Measurements from ENCODE around the gene EPYC.

EPYC gene

GRCh38 chr12:91004872-91005271 is at the start of gene EPYC:
Gene EPYC, minus strand, starts transcription at chr12:91004972. Its CDS starts 2,407 bp downstream, at chr12:91002565.
- DNase-seq (ENCODE audit: low read depth) = no peak

- no peak for DNase-seq (ENCODE audit: low read depth)
These were observed 49.4 kb upstream of the EPYC start for GRCh38 chr12:91053951-91054715.

- no peak for DNase-seq (ENCODE audit: low read depth)
These were observed 47.3 kb upstream of the EPYC start for GRCh38 chr12:91052026-91052425.

- DNase-seq (ENCODE audit: low read depth) = no peak
These were observed 39.8 kb upstream of the EPYC start for GRCh38 chr12:91044586-91044985.

GRCh38 chr12:91043408-91043807 is 38.6 kb upstream of the EPYC start:
- no peak for DNase-seq (ENCODE audit: low read depth)

- DNase-seq (ENCODE audit: low read depth) = no peak
These were observed 35.5 kb upstream of the EPYC start for GRCh38 chr12:91040096-91040755.

- DNase-seq (ENCODE audit: low read depth) = no peak
These were observed 32.5 kb upstream of the EPYC start for GRCh38 chr12:91037276-91037675.

- DNase-seq (ENCODE audit: low read depth) = no peak
These were observed 28.5 kb upstream of the EPYC start for GRCh38 chr12:91033251-91033650.

- DNase-seq (ENCODE audit: low read depth) = no peak
These were observed 18.7 kb upstream of the EPYC start for GRCh38 chr12:91023326-91024004.

GRCh38 chr12:91021076-91021475 is 16.3 kb upstream of the EPYC start:
- no peak for DNase-seq (ENCODE audit: low read depth)

GRCh38 chr12:91019455-91019854 is 14.7 kb upstream of the EPYC start:
- no peak for DNase-seq (ENCODE audit: low read depth)

GRCh38 chr12:91017511-91018263 is 12.9 kb upstream of the EPYC start:
- no peak for DNase-seq (ENCODE audit: low read depth)

GRCh38 chr12:91017043-91017442 is 12.3 kb upstream of the EPYC start:
- no peak for DNase-seq (ENCODE audit: low read depth)

GRCh38 chr12:91009319-91009950 is 4.7 kb upstream of the EPYC start:
- DNase-seq (ENCODE audit: low read depth) = no peak

GRCh38 chr12:91007531-91008290 is 2.9 kb upstream of the EPYC start:
- DNase-seq (ENCODE audit: low read depth) = no peak

- no peak for DNase-seq (ENCODE audit: low read depth)
These were observed 1.0 kb downstream of the EPYC start for GRCh38 chr12:91003737-91004136.

GRCh38 chr12:91001306-91001705 is 3.5 kb downstream of the EPYC start:
- DNase-seq (ENCODE audit: low read depth) = no peak

- no peak for DNase-seq (ENCODE audit: low read depth)
These were observed 4.8 kb downstream of the EPYC start for GRCh38 chr12:90999966-91000365.

GRCh38 chr12:90999527-90999926 is 5.2 kb downstream of the EPYC start:
- DNase-seq (ENCODE audit: low read depth) = no peak

GRCh38 chr12:90995010-90995409 is 9.8 kb downstream of the EPYC start:
- no peak for DNase-seq (ENCODE audit: low read depth)

- DNase-seq (ENCODE audit: low read depth) = no peak
These were observed 12.8 kb downstream of the EPYC start for GRCh38 chr12:90991952-90992465.

Data from activated T-cell treated with anti-CD3 and anti-CD28 coated beads for 1 hour (primary cell).